Loucy (cell line): Measurements from ENCODE around the gene BACH1.

Experiments
- H2AFZ ChIP-seq: fragments of 200-600 bp; sonication (generic); 2 replicates; pipeline ENCODE4 v1.6.0; 2016; ENCODE audit warnings: antibody characterized with exemption, mild to moderate bottlenecking, low read length, moderate library complexity
- H3F3A ChIP-seq: fragments of 200-600 bp; 2 replicates; pipeline ENCODE4 v1.6.0; 2016; ENCODE audit warnings: antibody characterized with exemption, low read depth, mild to moderate bottlenecking
- H3K27me3 ChIP-seq: fragments of 200-600 bp; sonication (generic); 2 replicates; pipeline ENCODE4 v1.6.1; 2014; ENCODE audit warnings: low read length, mild to moderate bottlenecking; ENCODE audit not compliant: insufficient read depth, poor library complexity, severe bottlenecking
- H3K36me3 ChIP-seq: fragments of 200-600 bp; sonication (generic); 2 replicates; pipeline ENCODE4 v1.6.1; 2016; ENCODE audit warnings: low read length; ENCODE audit not compliant: insufficient read depth
- H3K4me1 ChIP-seq: fragments of 200-600 bp; sonication (generic); 2 replicates; pipeline ENCODE4 v1.5.1; 2014; ENCODE audit warnings: low read length, mild to moderate bottlenecking; ENCODE audit not compliant: insufficient read depth, poor library complexity, severe bottlenecking
- H3K4me2 ChIP-seq: fragments of 200-600 bp; sonication (generic); 2 replicates; pipeline ENCODE4 v1.6.0; 2014; ENCODE audit warnings: antibody characterized with exemption, low read length, low read depth, mild to moderate bottlenecking; ENCODE audit not compliant: poor library complexity, severe bottlenecking
- H3K4me3 ChIP-seq: fragments of 200-600 bp; sonication (generic); 2 replicates; pipeline ENCODE4 v1.5.1; 2014; ENCODE audit warnings: low read length, mild to moderate bottlenecking, mixed read lengths; ENCODE audit not compliant: poor library complexity, severe bottlenecking
- H3K79me2 ChIP-seq: fragments of 200-600 bp; sonication (generic); 2 replicates; pipeline ENCODE4 v1.6.1; 2014; ENCODE audit warnings: low read length; ENCODE audit not compliant: insufficient read depth
- H3K9ac ChIP-seq: fragments of 200-600 bp; sonication (generic); 2 replicates; pipeline ENCODE4 v1.6.0; 2014; ENCODE audit warnings: mild to moderate bottlenecking, low read depth, low read length, moderate library complexity; ENCODE audit not compliant: poor library complexity, severe bottlenecking
- H3K9me2 ChIP-seq: fragments of 200-600 bp; sonication (generic); replicated peaks from 2 replicates; pipeline ENCODE4 v1.6.1; 2016; ENCODE audit warnings: low read depth, low read length, mixed read lengths
- H3K9me3 ChIP-seq: fragments of 200-600 bp; sonication (generic); 2 replicates; pipeline ENCODE4 v1.6.1; 2014; ENCODE audit warnings: mild to moderate bottlenecking, antibody characterized with exemption, low read length, low read depth; ENCODE audit not compliant: insufficient read depth
- H4K20me1 ChIP-seq: fragments of 200-600 bp; sonication (generic); 2 replicates; pipeline ENCODE4 v1.6.0; 2014; ENCODE audit warnings: antibody characterized with exemption, low read length, mild to moderate bottlenecking; ENCODE audit not compliant: insufficient read depth, poor library complexity, severe bottlenecking
- CTCF ChIP-seq: fragments of 200-600 bp; sonication (generic); conservative IDR thresholded peaks from 2 replicates; pipeline ENCODE4 v1.5.1; 2014; ENCODE audit warnings: mild to moderate bottlenecking, antibody characterized with exemption, low read length
- EZH2phosphoT487 ChIP-seq: fragments of 200-600 bp; IDR thresholded peaks from 2 replicates; pipeline ENCODE4 v1.6.1; 2018; ENCODE audit warnings: antibody characterized with exemption, mild to moderate bottlenecking, moderate library complexity, borderline replicate concordance

BACH1 gene

GRCh38 chr21:29321932-29322928 is 23.5 kb downstream of the BACH1 start:
- H3K79me2 ChIP-seq = peaks cover 80% of the 10 kb centered on the region
- TF ChIP-seq EZH2phosphoT487 = no peak
- TF ChIP-seq CTCF = no peak
- no peaks in the 10 kb centered on the region for H3F3A ChIP-seq
- H3K9ac ChIP-seq = no peak overlapping the region
- no peaks in the 10 kb centered on the region for H3K9me2 ChIP-seq
- H3K4me1 ChIP-seq = no peaks in the 10 kb centered on the region
- no peak overlapping the region for H3K4me2 ChIP-seq
- H3K36me3 ChIP-seq = peaks cover 44% of the 10 kb centered on the region
- no peak overlapping the region for H2AFZ ChIP-seq
- H4K20me1 ChIP-seq = peaks cover 26% of the 10 kb centered on the region
- H3K27me3 ChIP-seq = no peaks in the 10 kb centered on the region
- H3K4me3 ChIP-seq = no peak overlapping the region
- no peaks in the 10 kb centered on the region for H3K9me3 ChIP-seq

GRCh38 chr21:29323189-29323588 is 24.5 kb downstream of the BACH1 start:
- TF ChIP-seq EZH2phosphoT487 (no peak), CTCF (no peak)
- Histone ChIP-seq H3K9ac (no peak overlapping the region), H3K9me3 (no peaks in the 10 kb centered on the region), H2AFZ (no peak overlapping the region), H3K27me3 (no peaks in the 10 kb centered on the region), H3K79me2 (peaks cover 70% of the 10 kb centered on the region), H3K36me3 (peaks cover 53% of the 10 kb centered on the region), H4K20me1 (peaks cover 17% of the 10 kb centered on the region), H3K4me3 (no peak overlapping the region), H3K4me1 (no peaks in the 10 kb centered on the region), H3F3A (no peaks in the 10 kb centered on the region), H3K4me2 (no peak overlapping the region), H3K9me2 (no peaks in the 10 kb centered on the region)

DNA sequence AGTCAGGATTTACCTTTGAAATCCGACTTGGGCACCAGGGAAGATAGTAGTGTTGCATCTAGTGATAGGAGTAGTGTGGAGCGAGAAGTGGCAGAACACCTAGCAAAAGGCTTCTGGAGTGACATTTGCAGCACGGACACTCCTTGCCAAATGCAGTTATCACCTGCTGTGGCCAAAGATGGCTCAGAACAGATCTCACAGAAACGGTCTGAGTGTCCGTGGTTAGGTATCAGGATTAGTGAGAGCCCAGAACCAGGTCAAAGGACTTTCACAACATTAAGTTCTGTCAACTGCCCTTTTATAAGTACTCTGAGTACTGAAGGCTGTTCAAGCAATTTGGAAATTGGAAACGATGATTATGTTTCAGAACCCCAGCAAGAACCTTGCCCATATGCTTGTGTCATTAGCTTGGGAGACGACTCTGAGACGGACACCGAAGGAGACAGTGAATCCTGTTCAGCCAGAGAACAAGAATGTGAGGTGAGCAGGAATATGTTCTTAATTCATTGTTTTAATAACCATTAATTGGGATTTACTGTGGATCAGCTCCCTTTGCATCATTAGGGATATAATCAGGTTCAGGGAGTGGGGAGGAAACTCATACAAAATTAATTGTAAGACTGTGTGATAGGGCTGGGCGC is 28.3 kb downstream of the BACH1 start:
- Histone ChIP-seq H3K27me3 (no peaks in the 10 kb centered on the region), H2AFZ (no peak overlapping the region), H3K9me2 (no peaks in the 10 kb centered on the region), H4K20me1 (peaks cover 5% of the 10 kb centered on the region), H3K4me2 (no peak overlapping the region), H3K79me2 (peaks cover 37% of the 10 kb centered on the region), H3K4me3 (no peak overlapping the region), H3K4me1 (no peaks in the 10 kb centered on the region), H3K36me3 (peaks cover 64% of the 10 kb centered on the region; the same call in 1 of the 2 replicates), H3K9me3 (no peaks in the 10 kb centered on the region), H3K9ac (no peak overlapping the region), H3F3A (no peaks in the 10 kb centered on the region)
- TF ChIP-seq EZH2phosphoT487 = no peak
- no peak for TF ChIP-seq CTCF
